A673 (cell line): ENCODE measurements around the gene PNPT1.
"Not testable (repeated sequence)": the region's sequence is repeated elsewhere in the genome, so short reads cannot be mapped to it uniquely, and the experiment has no call there.

Experiments used
- EZH2 ChIP-seq: fragments of 200-600 bp; sonication (generic); IDR thresholded peaks from 2 replicates; pipeline ENCODE4 v1.6.1; 2017; ENCODE audit warnings: borderline replicate concordance, low read depth, mild to moderate bottlenecking, mixed read lengths, antibody characterized with exemption, low read length; ENCODE audit not compliant: poor library complexity, severe bottlenecking
- TF ChIP-seq, protein P1 (sequence below): fragments of 300-800, 200-600 bp; sonication (generic); conservative IDR thresholded peaks from 2 replicates; pipeline ENCODE4 v1.5.1; 2017; ENCODE audit warnings: low read depth, mild to moderate bottlenecking, antibody characterized with exemption, low read length, moderate library complexity, mixed read lengths

DNA sequence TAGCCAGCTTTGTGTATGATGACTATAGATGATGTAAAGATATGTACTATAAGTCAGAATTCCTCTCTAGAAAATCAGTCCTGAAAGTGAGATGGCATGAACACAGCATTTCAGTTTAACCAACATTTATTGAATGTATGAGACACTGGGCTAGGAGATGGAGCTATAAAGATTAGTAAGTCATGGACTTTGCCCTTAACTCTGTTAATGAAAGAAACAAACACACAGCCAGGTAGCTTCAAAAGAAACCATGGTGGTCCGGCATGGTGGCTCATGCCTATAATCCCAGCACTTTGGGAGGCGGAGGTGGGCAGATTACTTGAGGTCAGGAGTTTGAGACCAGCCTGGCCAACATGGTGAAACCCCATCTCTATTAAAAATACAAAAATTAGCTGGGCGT lies 21.5 kb upstream of the PNPT1 start:
- TF ChIP-seq, protein P1, sequence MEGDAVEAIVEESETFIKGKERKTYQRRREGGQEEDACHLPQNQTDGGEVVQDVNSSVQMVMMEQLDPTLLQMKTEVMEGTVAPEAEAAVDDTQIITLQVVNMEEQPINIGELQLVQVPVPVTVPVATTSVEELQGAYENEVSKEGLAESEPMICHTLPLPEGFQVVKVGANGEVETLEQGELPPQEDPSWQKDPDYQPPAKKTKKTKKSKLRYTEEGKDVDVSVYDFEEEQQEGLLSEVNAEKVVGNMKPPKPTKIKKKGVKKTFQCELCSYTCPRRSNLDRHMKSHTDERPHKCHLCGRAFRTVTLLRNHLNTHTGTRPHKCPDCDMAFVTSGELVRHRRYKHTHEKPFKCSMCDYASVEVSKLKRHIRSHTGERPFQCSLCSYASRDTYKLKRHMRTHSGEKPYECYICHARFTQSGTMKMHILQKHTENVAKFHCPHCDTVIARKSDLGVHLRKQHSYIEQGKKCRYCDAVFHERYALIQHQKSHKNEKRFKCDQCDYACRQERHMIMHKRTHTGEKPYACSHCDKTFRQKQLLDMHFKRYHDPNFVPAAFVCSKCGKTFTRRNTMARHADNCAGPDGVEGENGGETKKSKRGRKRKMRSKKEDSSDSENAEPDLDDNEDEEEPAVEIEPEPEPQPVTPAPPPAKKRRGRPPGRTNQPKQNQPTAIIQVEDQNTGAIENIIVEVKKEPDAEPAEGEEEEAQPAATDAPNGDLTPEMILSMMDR = not testable (repeated sequence)
- TF ChIP-seq EZH2 = not testable (repeated sequence)
